GM21619 (cell line): Measurements from ENCODE around the gene APOBEC3F.
"Not testable (repeated sequence)": the region's sequence is repeated elsewhere in the genome, so short reads cannot be mapped to it uniquely, and the experiment has no call there.

ENCODE experiments used
- ATAC-seq: cut with Tn5 transposase; IDR thresholded peaks from one replicate; pipeline ENCODE4 v1.9.1; 2021; ENCODE audit not compliant: unreplicated experiment

The APOBEC3F gene

GRCh38 chr22:39068033-39068785 is 27.5 kb downstream of the APOBEC3F start:
- no peak for ATAC-seq

DNA sequence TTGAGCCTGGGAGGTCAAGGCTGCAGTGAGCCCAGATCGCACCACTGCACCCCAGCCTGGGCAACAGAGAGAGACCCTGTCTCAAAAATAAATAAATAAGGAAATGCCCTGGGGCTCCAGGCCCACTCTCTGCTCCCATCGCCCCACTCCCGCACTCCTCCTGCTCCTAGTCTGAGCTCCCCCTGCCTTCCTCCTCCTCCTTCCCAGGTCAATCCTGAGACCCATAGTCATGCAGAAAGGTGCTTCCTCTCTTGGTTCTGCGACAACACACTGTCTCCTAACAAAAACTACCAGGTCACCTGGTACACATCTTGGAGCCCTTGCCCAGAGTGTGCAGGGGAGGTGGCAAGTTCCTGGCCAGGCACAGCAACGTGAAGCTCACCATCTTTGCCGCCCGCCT is 29.5 kb downstream of the APOBEC3F start:
- ATAC-seq, result no peak

GRCh38 chr22:39072581-39072981 is 31.9 kb downstream of the APOBEC3F start:
- ATAC-seq, result peak; percentile 35

- ATAC-seq, result no peak
These were observed 33.3 kb downstream of the APOBEC3F start for GRCh38 chr22:39073981-39074380.

DNA sequence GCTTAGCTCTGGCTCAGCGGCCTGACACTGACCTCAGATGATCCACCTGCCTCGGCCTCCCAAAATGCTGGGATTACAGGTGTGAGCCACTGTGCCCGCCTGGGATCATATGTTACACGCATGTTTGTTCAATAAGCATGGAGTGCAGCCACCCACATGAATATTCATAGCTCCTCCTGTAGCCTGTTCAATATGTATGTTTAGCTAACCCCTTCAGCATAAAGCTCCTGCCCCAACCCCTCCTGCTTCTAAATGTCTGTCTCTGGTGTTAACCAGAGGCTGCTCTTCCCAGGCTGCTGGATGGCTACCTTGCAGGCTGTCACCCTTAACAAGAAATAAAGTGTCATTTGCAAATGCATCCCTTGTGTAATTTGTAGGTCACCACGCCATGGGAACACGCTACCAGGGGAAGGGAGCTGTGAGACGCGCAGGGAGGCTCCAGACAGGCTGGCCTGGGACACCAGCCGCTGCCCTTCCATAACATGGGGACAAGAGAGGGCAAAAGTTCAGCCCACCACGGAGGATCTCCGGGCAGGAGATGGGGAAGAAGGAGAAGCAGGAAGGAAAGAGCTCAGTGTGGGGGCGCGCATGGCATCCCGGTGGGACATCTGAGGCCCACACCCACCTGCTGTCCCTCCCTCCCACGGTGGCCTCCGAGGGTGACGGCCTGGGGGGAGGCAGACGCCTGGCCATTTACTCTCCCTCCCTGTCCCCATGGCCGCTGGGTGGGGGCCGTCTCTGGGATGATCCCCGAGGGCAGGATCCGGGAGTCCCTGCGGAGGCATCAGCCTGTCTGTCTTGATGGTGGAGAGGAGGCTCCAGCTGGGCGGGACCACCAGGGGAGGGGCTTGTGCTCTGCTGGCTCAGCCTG is 35.7 kb downstream of the APOBEC3F start:
- ATAC-seq, result not testable (repeated sequence)

DNA sequence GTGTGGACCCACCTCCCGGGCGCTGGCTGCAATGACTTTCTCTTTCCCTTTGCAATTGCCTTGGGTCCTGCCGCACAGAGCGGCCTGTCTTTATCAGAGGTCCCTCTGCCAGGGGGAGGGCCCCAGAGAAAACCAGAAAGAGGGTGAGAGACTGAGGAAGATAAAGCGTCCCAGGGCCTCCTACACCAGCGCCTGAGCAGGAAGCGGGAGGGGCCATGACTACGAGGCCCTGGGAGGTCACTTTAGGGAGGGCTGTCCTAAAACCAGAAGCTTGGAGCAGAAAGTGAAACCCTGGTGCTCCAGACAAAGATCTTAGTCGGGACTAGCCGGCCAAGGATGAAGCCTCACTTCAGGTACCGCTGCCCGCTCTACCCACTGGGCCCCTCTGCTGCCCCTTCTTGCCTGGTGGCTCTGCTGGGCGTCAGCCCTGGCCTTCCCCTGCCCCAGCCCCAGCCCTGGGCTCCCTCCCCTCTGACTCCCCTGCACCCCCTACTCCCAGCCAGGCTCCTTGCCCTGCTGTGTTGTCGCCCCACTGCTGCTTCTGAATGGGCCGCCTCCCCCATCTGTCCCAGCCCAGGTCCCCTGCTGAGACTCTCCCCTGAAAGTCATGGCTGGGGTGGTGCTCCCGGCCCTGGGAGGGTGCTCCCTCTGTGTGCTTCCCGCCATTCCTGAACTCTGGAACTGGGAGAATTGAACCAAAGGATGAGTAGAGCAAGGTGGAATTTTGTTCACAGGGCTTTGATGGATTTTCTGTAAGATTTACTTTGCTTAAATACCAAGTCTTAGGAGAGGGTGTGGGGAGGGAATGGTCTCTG is 36.6 kb downstream of the APOBEC3F start, which contains the start of gene APOBEC3G:
Gene APOBEC3G, plus strand, starts transcription at position 250 of the 815 bp plus-strand sequence. Its CDS starts 87 bp downstream, at position 337.
- ATAC-seq, result peak; percentile 66

- not testable (repeated sequence) for ATAC-seq
These were observed 37.2 kb downstream of the APOBEC3F start for GRCh38 chr22:39077912-39078311.

GRCh38 chr22:39078329-39078728 is 37.7 kb downstream of the APOBEC3F start:
- no peak for ATAC-seq

GRCh38 chr22:39079054-39079637 is 38.5 kb downstream of the APOBEC3F start:
- not testable (repeated sequence) for ATAC-seq

GRCh38 chr22:39080052-39080762 is 39.5 kb downstream of the APOBEC3F start:
- ATAC-seq, result no peak

DNA sequence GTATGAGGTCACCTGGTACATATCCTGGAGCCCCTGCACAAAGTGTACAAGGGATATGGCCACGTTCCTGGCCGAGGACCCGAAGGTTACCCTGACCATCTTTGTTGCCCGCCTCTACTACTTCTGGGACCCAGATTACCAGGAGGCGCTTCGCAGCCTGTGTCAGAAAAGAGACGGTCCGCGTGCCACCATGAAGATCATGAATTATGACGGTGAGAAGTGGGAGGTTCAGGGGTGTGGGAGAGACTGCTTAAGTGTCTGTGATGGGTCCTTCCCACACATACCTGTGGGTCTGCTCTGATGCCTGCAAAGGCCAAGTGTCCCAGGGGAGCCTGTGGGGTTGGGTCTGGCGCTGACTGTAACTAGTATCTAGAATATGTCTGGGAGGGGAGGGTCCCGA is 40.4 kb downstream of the APOBEC3F start:
- no peak for ATAC-seq

GRCh38 chr22:39081598-39081997 is 40.9 kb downstream of the APOBEC3F start:
- ATAC-seq, result no peak

DNA sequence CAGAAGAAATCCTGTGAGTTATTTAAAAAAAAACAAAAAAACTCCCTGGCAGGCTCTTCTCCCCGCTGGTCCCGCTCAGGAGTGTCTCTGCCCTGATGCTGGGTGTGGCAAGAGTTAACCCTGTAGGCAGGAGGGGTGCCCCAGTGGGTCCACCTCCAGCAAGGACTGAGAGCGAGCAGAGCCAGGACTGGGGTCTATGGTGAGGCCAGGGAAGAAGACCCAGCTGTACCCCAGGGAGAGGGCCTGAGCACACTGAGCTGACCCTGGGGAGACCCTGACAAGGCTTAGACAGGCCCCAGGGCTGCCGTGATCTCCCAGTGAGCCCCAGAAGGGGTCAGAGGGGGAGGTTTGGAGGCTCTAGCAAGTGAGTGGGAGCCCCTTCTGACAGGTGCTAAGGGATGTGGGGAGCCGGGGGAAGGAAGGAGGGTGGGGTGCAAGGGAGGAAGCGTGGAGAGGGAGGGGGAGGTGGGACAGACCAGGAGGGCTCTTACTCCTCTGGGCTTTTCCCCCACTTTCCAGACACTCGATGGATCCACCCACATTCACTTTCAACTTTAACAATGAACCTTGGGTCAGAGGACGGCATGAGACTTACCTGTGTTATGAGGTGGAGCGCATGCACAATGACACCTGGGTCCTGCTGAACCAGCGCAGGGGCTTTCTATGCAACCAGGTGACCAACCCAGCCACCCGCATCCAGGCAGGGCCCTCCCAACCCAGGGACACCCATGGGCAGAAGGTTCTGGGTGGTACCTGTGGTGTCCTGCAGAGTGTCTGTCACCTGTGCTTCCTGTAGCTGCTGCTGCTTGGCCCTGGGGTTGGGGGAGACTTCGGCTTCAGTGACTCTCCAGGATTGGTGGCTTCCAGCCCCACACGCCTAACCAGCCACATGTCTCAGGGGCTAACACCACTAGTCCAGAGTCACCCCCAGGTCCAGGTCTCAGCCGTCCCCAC is 42.8 kb downstream of the APOBEC3F start:
- ATAC-seq, result no peak

GRCh38 chr22:39084666-39085065 is 44.0 kb downstream of the APOBEC3F start:
- no peak for ATAC-seq

DNA sequence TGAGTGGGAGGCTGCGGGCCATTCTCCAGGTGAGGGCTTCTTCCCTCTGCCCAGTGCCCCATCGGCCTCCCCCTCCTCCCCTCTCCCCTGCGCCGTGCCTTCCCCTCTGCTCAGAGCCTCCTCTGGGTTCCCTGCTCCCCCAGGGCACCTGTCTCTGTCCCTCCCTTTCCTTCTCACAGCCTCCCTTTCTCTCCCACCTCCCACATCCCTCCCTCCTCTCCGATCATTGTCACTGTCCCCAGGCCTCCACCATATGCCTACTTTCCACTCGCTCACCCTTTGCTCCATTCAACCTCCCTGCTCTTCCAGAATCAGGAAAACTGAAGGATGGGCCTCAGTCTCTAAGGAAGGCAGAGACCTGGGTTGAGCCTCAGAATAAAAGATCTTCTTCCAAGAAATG is 46.4 kb downstream of the APOBEC3F start:
- no peak for ATAC-seq

DNA sequence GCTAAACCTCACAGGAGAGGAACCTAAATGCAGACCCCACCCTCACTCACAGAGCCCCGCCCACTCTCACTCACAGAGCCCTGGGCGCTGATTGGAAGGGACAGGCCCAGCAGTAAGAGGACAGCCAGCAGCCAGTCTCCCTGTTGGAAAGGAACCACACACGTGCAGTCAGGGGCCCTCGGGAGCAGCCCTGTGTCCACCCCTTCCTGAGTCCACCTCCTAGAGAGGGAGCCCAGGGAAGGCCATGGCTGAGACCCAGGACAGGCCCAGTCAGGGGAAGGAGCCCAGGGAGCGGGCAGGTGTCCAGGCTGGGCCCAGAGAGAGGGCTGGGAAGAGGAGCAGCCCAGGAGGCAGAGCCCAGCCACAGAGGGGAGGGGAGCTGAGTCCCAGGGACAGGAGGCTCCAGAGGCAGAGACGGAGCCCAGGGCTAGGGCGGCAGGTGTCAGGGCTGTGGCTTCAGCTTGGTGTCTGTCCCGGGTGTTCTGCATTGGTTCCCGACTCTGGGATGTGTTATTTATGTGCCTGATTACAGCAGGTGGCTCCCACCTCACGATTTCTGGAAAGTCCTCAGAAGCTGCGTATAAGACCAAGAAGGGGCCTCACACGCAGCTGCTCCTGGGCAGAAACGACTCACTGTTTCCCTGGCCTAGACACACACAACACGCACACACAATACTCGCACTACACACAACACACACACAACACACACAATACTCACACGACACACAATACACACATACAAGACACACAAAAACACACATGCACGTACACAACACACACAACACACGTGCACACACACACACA is 47.4 kb downstream of the APOBEC3F start:
- no peak for ATAC-seq

GRCh38 chr22:39088685-39089032 is 48.0 kb downstream of the APOBEC3F start:
- ATAC-seq, result no peak

GRCh38 chr22:39089928-39090327 is 49.3 kb downstream of the APOBEC3F start:
- ATAC-seq, result no peak
